ENCODE results near the gene KLHDC1. TPM values are rescaled to one million over a fixed set of nuclear protein-coding genes. Genes with fewer than 3 reads are reported as not detected.
A peak's percentile ranks its signal among the peaks of the same experiment; 100 is the strongest.

Gene KLHDC1
- total and polyA plus RNA-seq, 9 of the 15 experiments (the other 6 are each of a cell fraction or from before 2014, with no cell fraction given), result 0.08 to 0.41 (median 0.18) TPM

DNA sequence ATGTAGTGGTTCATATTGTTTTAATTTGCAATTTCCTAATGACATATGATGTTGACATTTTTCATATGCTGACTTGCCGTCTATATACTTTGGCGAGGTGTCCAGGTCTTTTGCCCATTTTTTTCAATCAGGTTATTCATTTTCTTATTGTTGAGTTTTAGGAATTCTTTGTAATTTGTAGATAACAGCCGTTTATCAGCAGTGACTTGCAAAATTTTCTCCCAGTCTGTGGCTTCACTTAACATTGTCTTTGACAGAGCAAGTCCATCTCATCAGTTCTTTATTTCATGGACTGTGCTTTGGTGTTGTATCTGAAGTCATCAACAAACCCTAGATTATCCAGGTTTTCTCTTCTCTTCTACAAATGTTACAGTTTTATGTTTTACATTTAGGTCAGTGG, 62.5 kb downstream of the KLHDC1 start (continued):
- TF ChIP-seq STAT6 (CRISPR knock-in tag; IDR thresholded peaks at IDR 0.05) (no peak), ATF1 (CRISPR knock-in tag; IDR thresholded peaks at IDR 0.05) (no peak), ATF1 (tag; IDR thresholded peaks at IDR 0.05) (no peak), NFE2 (IDR thresholded peaks at IDR 0.05; ENCODE audit: low read depth) (peak; percentile 81), ESRRB (CRISPR knock-in tag; IDR thresholded peaks at IDR 0.05; ENCODE audit: borderline replicate concordance) (no peak)
- TF ChIP-seq, protein P1, sequence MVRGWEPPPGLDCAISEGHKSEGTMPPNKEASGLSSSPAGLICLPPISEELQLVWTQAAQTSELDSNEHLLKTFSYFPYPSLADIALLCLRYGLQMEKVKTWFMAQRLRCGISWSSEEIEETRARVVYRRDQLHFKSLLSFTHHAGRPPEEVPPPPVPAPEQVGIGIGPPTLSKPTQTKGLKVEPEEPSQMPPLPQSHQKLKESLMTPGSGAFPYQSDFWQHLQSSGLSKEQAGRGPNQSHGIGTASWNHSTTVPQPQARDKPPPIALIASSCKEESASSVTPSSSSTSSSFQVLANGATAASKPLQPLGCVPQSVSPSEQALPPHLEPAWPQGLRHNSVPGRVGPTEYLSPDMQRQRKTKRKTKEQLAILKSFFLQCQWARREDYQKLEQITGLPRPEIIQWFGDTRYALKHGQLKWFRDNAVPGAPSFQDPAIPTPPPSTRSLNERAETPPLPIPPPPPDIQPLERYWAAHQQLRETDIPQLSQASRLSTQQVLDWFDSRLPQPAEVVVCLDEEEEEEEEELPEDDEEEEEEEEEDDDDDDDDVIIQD (CRISPR knock-in tag; IDR thresholded peaks at IDR 0.05), result no peak
- TF ChIP-seq, protein P2, sequence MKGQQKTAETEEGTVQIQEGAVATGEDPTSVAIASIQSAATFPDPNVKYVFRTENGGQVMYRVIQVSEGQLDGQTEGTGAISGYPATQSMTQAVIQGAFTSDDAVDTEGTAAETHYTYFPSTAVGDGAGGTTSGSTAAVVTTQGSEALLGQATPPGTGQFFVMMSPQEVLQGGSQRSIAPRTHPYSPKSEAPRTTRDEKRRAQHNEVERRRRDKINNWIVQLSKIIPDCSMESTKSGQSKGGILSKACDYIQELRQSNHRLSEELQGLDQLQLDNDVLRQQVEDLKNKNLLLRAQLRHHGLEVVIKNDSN (CRISPR knock-in tag; IDR thresholded peaks at IDR 0.05), result no peak
- TF ChIP-seq, protein P3, sequence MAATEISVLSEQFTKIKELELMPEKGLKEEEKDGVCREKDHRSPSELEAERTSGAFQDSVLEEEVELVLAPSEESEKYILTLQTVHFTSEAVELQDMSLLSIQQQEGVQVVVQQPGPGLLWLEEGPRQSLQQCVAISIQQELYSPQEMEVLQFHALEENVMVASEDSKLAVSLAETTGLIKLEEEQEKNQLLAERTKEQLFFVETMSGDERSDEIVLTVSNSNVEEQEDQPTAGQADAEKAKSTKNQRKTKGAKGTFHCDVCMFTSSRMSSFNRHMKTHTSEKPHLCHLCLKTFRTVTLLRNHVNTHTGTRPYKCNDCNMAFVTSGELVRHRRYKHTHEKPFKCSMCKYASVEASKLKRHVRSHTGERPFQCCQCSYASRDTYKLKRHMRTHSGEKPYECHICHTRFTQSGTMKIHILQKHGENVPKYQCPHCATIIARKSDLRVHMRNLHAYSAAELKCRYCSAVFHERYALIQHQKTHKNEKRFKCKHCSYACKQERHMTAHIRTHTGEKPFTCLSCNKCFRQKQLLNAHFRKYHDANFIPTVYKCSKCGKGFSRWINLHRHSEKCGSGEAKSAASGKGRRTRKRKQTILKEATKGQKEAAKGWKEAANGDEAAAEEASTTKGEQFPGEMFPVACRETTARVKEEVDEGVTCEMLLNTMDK (IDR thresholded peaks at IDR 0.05; ENCODE audit: borderline replicate concordance, insufficient read depth, low read depth, low read length, poor library complexity, severe bottlenecking), result no peak
- TF ChIP-seq, protein P4, sequence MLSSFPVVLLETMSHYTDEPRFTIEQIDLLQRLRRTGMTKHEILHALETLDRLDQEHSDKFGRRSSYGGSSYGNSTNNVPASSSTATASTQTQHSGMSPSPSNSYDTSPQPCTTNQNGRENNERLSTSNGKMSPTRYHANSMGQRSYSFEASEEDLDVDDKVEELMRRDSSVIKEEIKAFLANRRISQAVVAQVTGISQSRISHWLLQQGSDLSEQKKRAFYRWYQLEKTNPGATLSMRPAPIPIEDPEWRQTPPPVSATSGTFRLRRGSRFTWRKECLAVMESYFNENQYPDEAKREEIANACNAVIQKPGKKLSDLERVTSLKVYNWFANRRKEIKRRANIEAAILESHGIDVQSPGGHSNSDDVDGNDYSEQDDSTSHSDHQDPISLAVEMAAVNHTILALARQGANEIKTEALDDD (IDR thresholded peaks at IDR 0.05), result no peak

Measured in K562 (cell line).